Endothelial cell of umbilical vein (primary cell): Measurements from ENCODE around the gene AIG1. TPM values are rescaled to one million over a fixed set of nuclear protein-coding genes. Genes with fewer than 3 reads are reported as not detected.

ENCODE experiments used
- BruUV-seq: library from RNA; stranded (reverse); fragments of 400-500 nt; replicated peaks from 2 replicates; lab custom pipeline; 2021; lab: Mats Ljungman, UMichigan
- CTCF ChIA-PET: fragments of 300-600, 350-600 bp; sonication (Branson Sonifier 250); formaldehyde crosslinking; loops from one replicate; lab custom pipeline; 2021; ENCODE audit warnings: antibody characterized with exemption, inconsistent platforms; lab: Charles Lee
- POLR2A ChIA-PET: fragments of 300-600, 350-600 bp; sonication (Branson Sonifier 250); formaldehyde crosslinking; loops from one replicate; lab custom pipeline; 2021; ENCODE audit warnings: antibody characterized with exemption, inconsistent platforms; lab: Charles Lee
- DNase-seq: peaks from one replicate; pipeline ENCODE4 v3.0.0-alpha.2; 2011; ENCODE audit warnings: low read depth, low spot score
- FAIRE-seq: peaks from 2 replicates; lab custom pipeline; 2011; peaks lifted over from hg19 to GRCh38; lab: Jason Lieb, UNC
- H2AFZ ChIP-seq: 2 replicates; pipeline ENCODE4 v1.6.0; 2012; ENCODE audit warnings: low read depth, low read length, control low read depth, inconsistent platforms
- H3K27ac ChIP-seq: 2 replicates; pipeline ENCODE4 v1.5.1; 2011; ENCODE audit warnings: low read depth, mild to moderate bottlenecking, control low read depth, low read length, moderate library complexity; ENCODE audit not compliant: insufficient read depth
- H3K27me3 ChIP-seq, 2 experiments: 2 replicates each; pipeline versions ENCODE4 v1.6.0 to v1.6.1; 2011; ENCODE audit warnings: low read length in 2 of 2, mixed read lengths in 1 of 2; ENCODE audit not compliant: control insufficient read depth in 2 of 2, insufficient read depth in 2 of 2
- H3K36me3 ChIP-seq, 2 experiments: 2 replicates in 1 of 2; 3 replicates in 1 of 2; pipeline ENCODE4 v1.5.1; 2011; ENCODE audit warnings: low read length in 2 of 2, mild to moderate bottlenecking in 1 of 2, moderate library complexity in 1 of 2; ENCODE audit not compliant: control insufficient read depth in 2 of 2, insufficient read depth in 2 of 2; ENCODE audit errors: extremely low read depth in 1 of 2
- H3K4me1 ChIP-seq: 3 replicates; pipeline ENCODE4 v1.5.1; 2011; ENCODE audit warnings: mild to moderate bottlenecking, low read length; ENCODE audit not compliant: control insufficient read depth, insufficient read depth; ENCODE audit errors: extremely low read depth
- H3K4me2 ChIP-seq: 2 replicates; pipeline ENCODE4 v1.6.1; 2011; ENCODE audit warnings: low read length, control low read depth, mixed read lengths; ENCODE audit not compliant: insufficient read depth
- H3K4me3 ChIP-seq, 3 experiments: fragments of 200-600 bp in 1 of 3; sonication (generic), shearing (Covaris generic) in 1 of 3; replicated peaks in 1 of 3; 2 replicates each; pipeline ENCODE4 v1.5.1; 2011 to 2016; ENCODE audit warnings: control low read depth in 3 of 3, low read length in 3 of 3, mild to moderate bottlenecking in 2 of 3, inconsistent platforms in 1 of 3, low read depth in 1 of 3, moderate library complexity in 1 of 3; ENCODE audit not compliant: insufficient read depth in 1 of 3
- H3K79me2 ChIP-seq: 2 replicates; pipeline ENCODE4 v1.6.0; 2012; ENCODE audit warnings: low read length, inconsistent platforms; ENCODE audit not compliant: control insufficient read depth, insufficient read depth
- H3K9ac ChIP-seq: replicated peaks from 2 replicates; pipeline ENCODE3; 2011; ENCODE audit warnings: low read length, control low read depth; ENCODE audit not compliant: insufficient read depth; ENCODE audit errors: extremely low read depth
- H3K9me1 ChIP-seq: replicated peaks from 3 replicates; pipeline ENCODE4 v1.6.0; 2011; ENCODE audit warnings: mild to moderate bottlenecking, low read length; ENCODE audit not compliant: control insufficient read depth, insufficient read depth; ENCODE audit errors: extremely low read depth
- H3K9me3 ChIP-seq: replicated peaks from 2 replicates; pipeline ENCODE4 v1.5.1; 2012; ENCODE audit warnings: low read length, inconsistent platforms; ENCODE audit not compliant: control insufficient read depth, insufficient read depth
- H4K20me1 ChIP-seq: replicated peaks from 2 replicates; pipeline ENCODE3; 2011; ENCODE audit warnings: mild to moderate bottlenecking, low read length; ENCODE audit not compliant: control insufficient read depth, insufficient read depth; ENCODE audit errors: extremely low read depth
- FOS ChIP-seq: IDR thresholded peaks from 2 replicates; pipeline ENCODE4 v1.6.1; 2011; ENCODE audit warnings: mild to moderate bottlenecking, low read length, moderate library complexity, borderline replicate concordance; ENCODE audit not compliant: insufficient read depth
- GATA2 ChIP-seq: IDR thresholded peaks from 2 replicates; pipeline ENCODE4 v1.7.0; 2011; ENCODE audit warnings: low read depth, mild to moderate bottlenecking, moderate library complexity, mixed read lengths, low read length; ENCODE audit not compliant: insufficient read length, insufficient read depth
- JUN ChIP-seq: IDR thresholded peaks from 2 replicates; pipeline ENCODE4 v1.6.1; 2011; ENCODE audit warnings: borderline replicate concordance, low read depth; ENCODE audit not compliant: insufficient read length, insufficient read depth
- POLR2A ChIP-seq: IDR thresholded peaks from 2 replicates; pipeline ENCODE4 v1.6.1; 2012; ENCODE audit warnings: low read depth, mild to moderate bottlenecking, control low read depth, low read length
- POLR2AphosphoS5 ChIP-seq: IDR thresholded peaks from 2 replicates; pipeline ENCODE4 v1.6.1; 2012; ENCODE audit warnings: low read depth, mild to moderate bottlenecking, control low read depth, low read length, moderate library complexity; ENCODE audit not compliant: insufficient read depth
- dilution Hi-C: fragments of 300-500 bp; cut with MboI; formaldehyde crosslinking; loops from one replicate; pipeline ENCODE4 v1.15.0; 2019; ENCODE audit warnings: low sequenced_read_pairs; ENCODE audit not compliant: extremely low pct_ligation_motif_present
- intact Hi-C: fragments of 100-400 bp; cut with micrococcal nuclease; formaldehyde crosslinking; loops from one replicate; pipeline ENCODE4 v1.10.0; 2022
- polyA plus RNA-seq, 4 experiments: library from polyadenylated mRNA; depleted of rRNA in 3 of 4; stranded (reverse) in 3 of 4; unstranded in 1 of 4; fragments of >200 nt; gene quantifications; 2 replicates each; pipeline versions ENCODE4 v1.2.1 to v1.2.3, GENCODE V29; 2011 to 2012; ENCODE audit warnings: missing spikeins in 1 of 4
- total RNA-seq: library from RNA; stranded (reverse); gene quantifications from 2 replicates; pipeline ENCODE4 v1.2.3, GENCODE V29; 2021

AIG1 gene
- total and polyA plus RNA-seq, 2 donors (not counting 3 experiments of a cell fraction or from before 2014, with no cell fraction given) = 17.7 to 22.7 TPM

DNA sequence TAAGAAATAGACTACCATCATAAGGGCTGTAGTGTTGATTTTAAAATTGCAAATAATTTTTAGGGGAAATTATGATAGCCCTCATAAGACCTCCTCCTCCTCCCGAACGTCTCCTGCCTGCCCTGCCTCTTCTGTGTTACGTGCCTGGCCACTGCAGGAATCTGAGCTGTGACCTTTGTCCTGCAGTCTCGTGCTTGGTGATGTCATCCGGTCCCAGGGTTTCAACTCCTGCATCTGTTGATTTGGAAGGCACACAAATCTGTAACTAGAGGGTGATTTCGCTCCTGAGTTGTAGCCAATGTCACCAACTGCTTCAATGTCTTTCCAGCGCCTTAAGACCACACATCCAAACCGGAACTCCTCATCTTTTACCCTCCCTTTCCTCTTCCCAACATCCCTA lies 163.2 kb downstream of the AIG1 start:
- H3K9me3 ChIP-seq = no peaks in the 10 kb centered on the region
- H3K36me3 ChIP-seq = no peaks in the 10 kb centered on the region
- H3K27me3 ChIP-seq = no peaks in the 10 kb centered on the region
- ChIA-PET POLR2A (no interaction called here), CTCF (interaction anchor here (1.0 to 3.3 kb wide), 4 partner anchors 9 to 531 kb away, joined by 3 to 18 read pairs (median 3); no protein-coding TSS in a partner anchor)
- H3K4me3 ChIP-seq = no peak overlapping the region
- dilution Hi-C loops (no loop called here), intact Hi-C loops (loop anchor here (5.0 kb wide), 1 partner anchor 103 kb away; no protein-coding TSS in a partner anchor)
- peaks cover 10% of the 10 kb centered on the region for H3K4me1 ChIP-seq
- H3K79me2 ChIP-seq = no peaks in the 10 kb centered on the region
- BruUV-seq = no TSS peak
- no peaks in the 10 kb centered on the region for H4K20me1 ChIP-seq
- H2AFZ ChIP-seq = no peak overlapping the region
- TF ChIP-seq POLR2AphosphoS5 (no peak), FOS (no peak), GATA2 (no peak), POLR2A (no peak)
- H3K9me1 ChIP-seq = no peaks in the 10 kb centered on the region
- no peak for FAIRE-seq
- H3K9ac ChIP-seq = no peak overlapping the region
- DNase-seq = no peak
- H3K4me2 ChIP-seq = peak overlapping the region; percentile 32
- H3K27ac ChIP-seq = peak overlapping the region; percentile 32

DNA sequence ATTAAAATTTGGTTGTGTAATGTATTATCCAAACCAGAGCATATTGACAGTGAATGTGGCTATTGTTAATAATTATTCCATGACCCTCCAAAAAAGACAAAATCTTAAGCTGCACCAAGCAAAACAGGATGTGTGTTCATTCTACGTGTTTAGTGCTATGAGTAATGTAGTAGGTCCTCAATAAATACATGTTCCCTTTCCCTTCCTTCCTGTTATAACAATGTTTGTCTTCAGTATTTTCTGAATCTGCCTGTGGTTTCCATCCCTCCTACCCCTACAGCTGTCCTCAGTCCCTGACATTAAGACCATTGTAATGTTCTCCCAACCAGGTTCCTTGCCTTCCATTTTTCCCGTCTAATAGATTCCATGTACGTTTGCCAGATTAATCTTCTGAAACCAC lies 163.8 kb downstream of the AIG1 start:
- Histone ChIP-seq H3K9me1 (no peaks in the 10 kb centered on the region), H3K4me3 (no peak overlapping the region), H2AFZ (no peak overlapping the region), H3K27ac (peak overlapping the region; percentile 32), H3K27me3 (no peaks in the 10 kb centered on the region), H3K4me2 (peak overlapping the region; percentile 32), H4K20me1 (no peaks in the 10 kb centered on the region), H3K79me2 (no peaks in the 10 kb centered on the region), H3K4me1 (peaks cover 10% of the 10 kb centered on the region), H3K9me3 (no peaks in the 10 kb centered on the region), H3K9ac (no peak overlapping the region), H3K36me3 (no peaks in the 10 kb centered on the region)
- BruUV-seq = no TSS peak
- intact Hi-C loops (loop anchor here (5.0 kb wide), 1 partner anchor 103 kb away; no protein-coding TSS in a partner anchor), dilution Hi-C loops (no loop called here)
- peak; percentile 18 for DNase-seq
- FAIRE-seq = peak; percentile 80
- POLR2A ChIA-PET = no interaction called here
- CTCF ChIA-PET = interaction anchor here (1.1 kb wide), 1 partner anchor 158 kb away, joined by 3 read pairs; no protein-coding TSS in a partner anchor
- TF ChIP-seq JUN (peak; percentile 49), POLR2A (no peak), FOS (peak; percentile 31)
